B cell (primary cell): ENCODE data around the gene BBX.

Experiments used
- EZH2 ChIP-seq: IDR thresholded peaks from 2 replicates; pipeline ENCODE4 v1.6.1; 2012; ENCODE audit warnings: borderline replicate concordance, low read depth, mild to moderate bottlenecking, moderate library complexity, low read length; ENCODE audit not compliant: insufficient read depth, poor library complexity, severe bottlenecking
- TF ChIP-seq, protein P1 (sequence below): fragments of 200-600 bp; IDR thresholded peaks from one replicate; pipeline ENCODE4 v1.8.0; 2022; ENCODE audit warnings: antibody characterized with exemption, mild to moderate bottlenecking

- TF ChIP-seq, protein P1, sequence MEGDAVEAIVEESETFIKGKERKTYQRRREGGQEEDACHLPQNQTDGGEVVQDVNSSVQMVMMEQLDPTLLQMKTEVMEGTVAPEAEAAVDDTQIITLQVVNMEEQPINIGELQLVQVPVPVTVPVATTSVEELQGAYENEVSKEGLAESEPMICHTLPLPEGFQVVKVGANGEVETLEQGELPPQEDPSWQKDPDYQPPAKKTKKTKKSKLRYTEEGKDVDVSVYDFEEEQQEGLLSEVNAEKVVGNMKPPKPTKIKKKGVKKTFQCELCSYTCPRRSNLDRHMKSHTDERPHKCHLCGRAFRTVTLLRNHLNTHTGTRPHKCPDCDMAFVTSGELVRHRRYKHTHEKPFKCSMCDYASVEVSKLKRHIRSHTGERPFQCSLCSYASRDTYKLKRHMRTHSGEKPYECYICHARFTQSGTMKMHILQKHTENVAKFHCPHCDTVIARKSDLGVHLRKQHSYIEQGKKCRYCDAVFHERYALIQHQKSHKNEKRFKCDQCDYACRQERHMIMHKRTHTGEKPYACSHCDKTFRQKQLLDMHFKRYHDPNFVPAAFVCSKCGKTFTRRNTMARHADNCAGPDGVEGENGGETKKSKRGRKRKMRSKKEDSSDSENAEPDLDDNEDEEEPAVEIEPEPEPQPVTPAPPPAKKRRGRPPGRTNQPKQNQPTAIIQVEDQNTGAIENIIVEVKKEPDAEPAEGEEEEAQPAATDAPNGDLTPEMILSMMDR = no peak
- no peak for TF ChIP-seq EZH2
These were observed 231.2 kb downstream of the BBX start for GRCh38 chr3:107753976-107754375.
